ENCODE data around the gene HYI. TPM values are rescaled to one million over a fixed set of nuclear protein-coding genes. Genes with fewer than 3 reads are reported as not detected.

The HYI gene
- polyA plus RNA-seq, 1 donor: 18.3 TPM

Other genes starting within 250 kb of the HYI start
- not detected for gene TMEM125, start 183.9 kb downstream of the HYI start, polyA plus RNA-seq (ENCODE audit: insufficient read length)
- gene C1orf210, start 168.3 kb downstream of the HYI start, polyA plus RNA-seq (ENCODE audit: insufficient read length): not detected
- gene TIE1, start 152.9 kb downstream of the HYI start, polyA plus RNA-seq (ENCODE audit: insufficient read length): 42.5 TPM
- 0.22 TPM for gene MPL, start 116.1 kb downstream of the HYI start, polyA plus RNA-seq (ENCODE audit: insufficient read length)
- gene CDC20, start 95.0 kb downstream of the HYI start, polyA plus RNA-seq (ENCODE audit: insufficient read length): 14.3 TPM
- gene ELOVL1, start 85.9 kb downstream of the HYI start, polyA plus RNA-seq (ENCODE audit: insufficient read length): 30.1 TPM
- gene MED8, start 64.1 kb downstream of the HYI start, polyA plus RNA-seq (ENCODE audit: insufficient read length): 20.0 TPM
- 14.5 TPM for gene SZT2, start 64.0 kb downstream of the HYI start, polyA plus RNA-seq (ENCODE audit: insufficient read length)
- gene PTPRF, start 77.0 kb upstream of the HYI start, polyA plus RNA-seq (ENCODE audit: insufficient read length): 10.4 TPM
- 20.1 TPM for gene KDM4A, start 196.2 kb upstream of the HYI start, polyA plus RNA-seq (ENCODE audit: insufficient read length)

All from forelimb muscle (tissue), 1 donor.